Measurements from ENCODE around the gene ABCB11.

- TF ChIP-seq RAD21 (IDR thresholded peaks at IDR 0.05; ENCODE audit: low read length): no peak
- TF ChIP-seq JUND (IDR thresholded peaks at IDR 0.05): no peak
- no peak for TF ChIP-seq EZH2phosphoT487 (IDR thresholded peaks at IDR 0.05; ENCODE audit: borderline replicate concordance, low read depth)
- no peak for TF ChIP-seq ZBTB33 (IDR thresholded peaks at IDR 0.05; ENCODE audit: borderline replicate concordance, low read depth)
- no peak for TF ChIP-seq TCF12 (IDR thresholded peaks at IDR 0.05)
- TF ChIP-seq TAF1 (IDR thresholded peaks at IDR 0.05; ENCODE audit: borderline replicate concordance, low read depth, low read length): no peak
- TF ChIP-seq CTCF (IDR thresholded peaks at IDR 0.05): no peak
- no peak for TF ChIP-seq POLR2AphosphoS5 (IDR thresholded peaks at IDR 0.05; ENCODE audit: low read depth, low read length)
Observed at GRCh38 chr2:168945508-168945907, 85.6 kb downstream of the ABCB11 start.

Data from SK-N-SH (cell line).